GM21367 (cell line): ENCODE data around the gene ZNF679.
"Not testable (repeated sequence)": the region's sequence is repeated elsewhere in the genome, so short reads cannot be mapped to it uniquely, and the experiment has no call there.

ENCODE experiments used
- ATAC-seq: cut with Tn5 transposase; IDR thresholded peaks from one replicate; pipeline ENCODE4 v1.9.1; 2021; ENCODE audit not compliant: unreplicated experiment

ZNF679 gene

GRCh38 chr7:64308016-64308270 lies 79.7 kb downstream of the ZNF679 start:
- ATAC-seq, result no peak

GRCh38 chr7:64310426-64310825 lies 82.2 kb downstream of the ZNF679 start:
- no peak for ATAC-seq

GRCh38 chr7:64312826-64313225 lies 84.6 kb downstream of the ZNF679 start:
- ATAC-seq, result no peak

- peak; percentile 100 for ATAC-seq
Measured at GRCh38 chr7:64313740-64314491, 85.6 kb downstream of the ZNF679 start, which contains the start of gene ZNF736. TSS of gene ZNF736 (plus strand) at chr7:64313961. CDS start at chr7:64314151, 190 bp downstream.

GRCh38 chr7:64314566-64314965 lies 86.3 kb downstream of the ZNF679 start:
- no peak for ATAC-seq

- not testable (repeated sequence) for ATAC-seq
Measured at GRCh38 chr7:64316031-64316742, 87.9 kb downstream of the ZNF679 start.
